ENCODE data around the gene PCDHB11. TPM values are rescaled to one million over a fixed set of nuclear protein-coding genes. Genes with fewer than 3 reads are reported as not detected.
"Not testable (repeated sequence)": the region's sequence is repeated elsewhere in the genome, so short reads cannot be mapped to it uniquely, and the experiment has no call there.

PCDHB11 gene
- total RNA-seq, 3 donors from 2014 or later (not counting 1 experiment from before 2014, with no cell fraction given): not detected

DNA sequence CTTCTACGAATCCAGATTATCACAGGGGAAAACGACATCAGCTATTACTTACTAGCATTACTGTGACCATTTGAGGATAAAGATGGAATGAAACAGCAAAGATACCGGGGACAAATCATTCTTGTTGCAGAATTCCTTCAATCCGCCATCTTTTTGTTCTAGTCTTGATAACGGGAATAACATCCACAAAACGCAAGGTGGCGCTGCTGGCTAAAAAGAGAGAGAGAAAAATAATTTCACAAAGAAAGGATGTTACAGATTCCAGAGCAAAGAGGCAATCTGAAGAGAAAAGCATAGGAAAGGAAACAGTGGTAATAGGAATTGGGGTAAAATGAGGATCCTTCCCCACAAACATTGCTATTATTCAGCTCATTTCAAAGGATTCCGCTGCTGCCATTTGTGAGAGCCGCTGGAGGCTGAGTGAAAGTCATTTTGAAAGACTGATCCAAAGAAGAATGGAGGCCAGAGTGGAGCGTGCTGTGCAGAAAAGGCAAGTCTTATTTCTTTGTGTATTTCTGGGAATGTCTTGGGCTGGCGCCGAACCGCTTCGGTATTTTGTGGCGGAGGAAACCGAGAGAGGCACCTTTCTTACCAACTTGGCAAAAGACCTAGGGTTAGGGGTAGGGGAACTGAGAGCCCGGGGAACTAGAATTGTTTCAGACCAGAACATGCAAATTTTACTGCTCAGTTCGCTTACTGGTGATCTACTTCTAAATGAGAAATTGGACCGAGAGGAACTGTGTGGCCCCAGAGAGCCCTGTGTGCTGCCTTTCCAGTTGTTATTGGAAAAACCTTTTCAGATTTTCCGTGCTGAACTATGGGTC lies 26.8 kb upstream of the PCDHB11 start, which contains the start of gene PCDHB7:
Gene PCDHB7, plus strand, starts transcription at position 264 of the 824 bp plus-strand sequence. Its CDS starts 192 bp downstream, at position 456.
- H3K4me3 Mint-ChIP-seq: no peak within 1 kb of the TSS
- H3K27ac ChIP-seq (ENCODE audit: low read length): no peak within 1 kb of the TSS
- H3K27me3 Mint-ChIP-seq (ENCODE audit: low read depth in 2 of 2): peaks cover 0 to 11% of the 10 kb centered on the region in 2 donors
- peaks cover 2 to 9% of the 10 kb centered on the region in 2 donors for H3K9me3 Mint-ChIP-seq
- no peaks in the 10 kb centered on the region for H3K27me3 ChIP-seq (ENCODE audit: control insufficient read depth, insufficient read depth, low read length)
- no peaks in the 10 kb centered on the region for H3K36me3 ChIP-seq (ENCODE audit: control insufficient read depth, insufficient read depth, low read length)
- DNase-seq (peak in 1 of 2 donors; percentile 48), ATAC-seq (no peak)
- TF ChIP-seq CTCF (IDR thresholded peaks at IDR 0.05): no peak
- intact Hi-C loops (cut with micrococcal nuclease): no loop called here
- no peak within 1 kb of the TSS for H3K27ac Mint-ChIP-seq
- H3K36me3 Mint-ChIP-seq: no peaks in the 10 kb centered on the region
- H3K4me3 ChIP-seq (ENCODE audit: low read length): no peak within 1 kb of the TSS
- no peaks in the 10 kb centered on the region for H3K4me1 Mint-ChIP-seq
- 40% methylated on average over 19 of the region's 20 CpGs for WGBS (ENCODE audit: insufficient coverage)
- H3K9me3 ChIP-seq (ENCODE audit: control insufficient read depth, insufficient read depth, low read length): peaks cover 6% of the 10 kb centered on the region
- H3K4me1 ChIP-seq (ENCODE audit: control insufficient read depth, insufficient read depth, low read length): no peaks in the 10 kb centered on the region

DNA sequence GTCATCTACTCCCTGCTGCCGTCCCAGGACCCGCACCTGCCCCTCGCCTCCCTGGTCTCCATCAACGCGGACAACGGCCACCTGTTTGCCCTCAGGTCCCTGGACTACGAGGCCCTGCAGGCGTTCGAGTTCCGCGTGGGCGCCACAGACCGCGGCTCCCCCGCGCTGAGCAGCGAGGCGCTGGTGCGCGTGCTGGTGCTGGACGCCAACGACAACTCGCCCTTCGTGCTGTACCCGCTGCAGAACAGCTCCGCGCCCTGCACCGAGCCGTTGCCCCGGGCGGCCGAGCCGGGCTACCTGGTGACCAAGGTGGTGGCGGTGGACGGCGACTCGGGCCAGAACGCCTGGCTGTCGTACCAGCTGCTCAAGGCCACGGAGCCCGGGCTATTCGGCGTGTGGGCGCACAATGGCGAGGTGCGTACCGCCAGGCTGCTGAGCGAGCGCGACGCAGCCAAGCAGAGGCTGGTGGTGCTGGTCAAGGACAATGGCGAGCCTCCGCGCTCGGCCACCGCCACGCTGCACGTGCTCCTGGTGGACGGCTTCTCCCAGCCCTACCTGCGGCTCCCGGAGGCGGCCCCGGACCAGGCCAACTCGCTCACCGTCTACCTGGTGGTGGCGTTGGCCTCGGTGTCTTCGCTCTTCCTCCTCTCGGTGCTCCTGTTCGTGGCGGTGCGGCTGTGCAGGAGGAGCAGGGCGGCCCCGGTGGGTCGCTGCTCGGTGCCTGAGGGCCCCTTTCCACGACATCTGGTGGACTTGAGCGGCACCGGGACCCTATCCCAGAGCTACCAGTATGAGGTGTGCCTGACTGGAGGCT lies 24.9 kb upstream of the PCDHB11 start:
- H3K27ac Mint-ChIP-seq, H3K36me3 Mint-ChIP-seq: not testable (repeated sequence)

GRCh38 chr5:141175933-141176332 lies 23.5 kb upstream of the PCDHB11 start:
- H3K36me3 Mint-ChIP-seq: no peaks in the 10 kb centered on the region
- WGBS (ENCODE audit: insufficient coverage): 50% methylated on average over 1 of the region's 1 CpG
- intact Hi-C loops (cut with micrococcal nuclease): no loop called here
- no peak for TF ChIP-seq CTCF (IDR thresholded peaks at IDR 0.05)
- no peak overlapping the region for H3K4me3 Mint-ChIP-seq
- peaks cover 0 to 10% of the 10 kb centered on the region in 2 donors for H3K27me3 Mint-ChIP-seq (ENCODE audit: low read depth in 2 of 2)
- H3K4me1 Mint-ChIP-seq: no peaks in the 10 kb centered on the region
- DNase-seq: no peak
- H3K36me3 ChIP-seq (ENCODE audit: control insufficient read depth, insufficient read depth, low read length): no peaks in the 10 kb centered on the region
- H3K27me3 ChIP-seq (ENCODE audit: control insufficient read depth, insufficient read depth, low read length): no peaks in the 10 kb centered on the region
- H3K9me3 Mint-ChIP-seq: peaks cover 0 to 4% of the 10 kb centered on the region in 2 donors
- peaks cover 6% of the 10 kb centered on the region for H3K9me3 ChIP-seq (ENCODE audit: control insufficient read depth, insufficient read depth, low read length)
- no peak for ATAC-seq
- no peak overlapping the region for H3K4me3 ChIP-seq (ENCODE audit: low read length)
- H3K27ac ChIP-seq (ENCODE audit: low read length): no peak overlapping the region
- no peak overlapping the region for H3K27ac Mint-ChIP-seq
- H3K4me1 ChIP-seq (ENCODE audit: control insufficient read depth, insufficient read depth, low read length): no peaks in the 10 kb centered on the region

More for the DNA sequence above, 24.9 kb upstream of the PCDHB11 start:
- H3K9me3 ChIP-seq (ENCODE audit: control insufficient read depth, insufficient read depth, low read length); H3K4me3 Mint-ChIP-seq; DNase-seq; intact Hi-C loops (cut with micrococcal nuclease); H3K4me1 ChIP-seq (ENCODE audit: control insufficient read depth, insufficient read depth, low read length); ATAC-seq; H3K9me3 Mint-ChIP-seq; H3K27ac ChIP-seq (ENCODE audit: low read length); H3K4me3 ChIP-seq (ENCODE audit: low read length); H3K27me3 ChIP-seq (ENCODE audit: control insufficient read depth, insufficient read depth, low read length); H3K4me1 Mint-ChIP-seq; H3K36me3 ChIP-seq (ENCODE audit: control insufficient read depth, insufficient read depth, low read length): not testable (repeated sequence)
- 50% methylated on average over 77 of the region's 79 CpGs for WGBS (ENCODE audit: insufficient coverage)
- H3K27me3 Mint-ChIP-seq (ENCODE audit: low read depth in 2 of 2): peaks cover 0 to 11% of the 10 kb centered on the region in 2 donors

GRCh38 chr5:141177577-141178191 lies 21.7 kb upstream of the PCDHB11 start, which contains the start of gene PCDHB8:
TSS of gene PCDHB8 (plus strand) at chr5:141177790. CDS start at chr5:141178035, 245 bp downstream.
- H3K27ac Mint-ChIP-seq; H3K4me3 ChIP-seq (ENCODE audit: low read length); H3K4me1 ChIP-seq (ENCODE audit: control insufficient read depth, insufficient read depth, low read length); H3K4me1 Mint-ChIP-seq; DNase-seq; H3K36me3 ChIP-seq (ENCODE audit: control insufficient read depth, insufficient read depth, low read length); H3K9me3 ChIP-seq (ENCODE audit: control insufficient read depth, insufficient read depth, low read length); H3K27me3 ChIP-seq (ENCODE audit: control insufficient read depth, insufficient read depth, low read length); H3K4me3 Mint-ChIP-seq; H3K9me3 Mint-ChIP-seq; ATAC-seq; intact Hi-C loops (cut with micrococcal nuclease); H3K27ac ChIP-seq (ENCODE audit: low read length); H3K36me3 Mint-ChIP-seq: not testable (repeated sequence)
- WGBS (ENCODE audit: insufficient coverage): 38% methylated on average over 8 of the region's 18 CpGs
- H3K27me3 Mint-ChIP-seq (ENCODE audit: low read depth in 2 of 2): peaks cover 12 to 13% of the 10 kb centered on the region in 2 donors

DNA sequence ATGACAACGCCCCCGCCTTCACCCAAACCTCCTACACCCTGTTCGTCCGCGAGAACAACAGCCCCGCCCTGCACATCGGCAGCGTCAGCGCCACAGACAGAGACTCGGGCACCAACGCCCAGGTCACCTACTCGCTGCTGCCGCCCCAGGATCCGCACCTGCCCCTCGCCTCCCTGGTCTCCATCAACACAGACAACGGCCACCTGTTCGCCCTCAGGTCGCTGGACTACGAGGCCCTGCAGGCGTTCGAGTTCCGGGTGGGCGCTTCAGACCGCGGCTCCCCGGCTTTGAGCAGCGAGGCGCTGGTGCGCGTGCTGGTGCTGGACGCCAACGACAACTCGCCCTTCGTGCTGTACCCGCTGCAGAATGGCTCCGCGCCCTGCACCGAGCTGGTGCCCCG lies 20.1 kb upstream of the PCDHB11 start:
- H3K9me3 ChIP-seq (ENCODE audit: control insufficient read depth, insufficient read depth, low read length); H3K27ac Mint-ChIP-seq; H3K4me3 Mint-ChIP-seq; H3K4me1 ChIP-seq (ENCODE audit: control insufficient read depth, insufficient read depth, low read length); intact Hi-C loops (cut with micrococcal nuclease); H3K27ac ChIP-seq (ENCODE audit: low read length); DNase-seq; H3K9me3 Mint-ChIP-seq; H3K36me3 Mint-ChIP-seq; ATAC-seq; H3K27me3 ChIP-seq (ENCODE audit: control insufficient read depth, insufficient read depth, low read length); H3K4me3 ChIP-seq (ENCODE audit: low read length); H3K4me1 Mint-ChIP-seq; H3K36me3 ChIP-seq (ENCODE audit: control insufficient read depth, insufficient read depth, low read length): not testable (repeated sequence)
- WGBS (ENCODE audit: insufficient coverage): 44% methylated on average over 23 of the region's 39 CpGs
- peaks cover 14 to 15% of the 10 kb centered on the region in 2 donors for H3K27me3 Mint-ChIP-seq (ENCODE audit: low read depth in 2 of 2)

DNA sequence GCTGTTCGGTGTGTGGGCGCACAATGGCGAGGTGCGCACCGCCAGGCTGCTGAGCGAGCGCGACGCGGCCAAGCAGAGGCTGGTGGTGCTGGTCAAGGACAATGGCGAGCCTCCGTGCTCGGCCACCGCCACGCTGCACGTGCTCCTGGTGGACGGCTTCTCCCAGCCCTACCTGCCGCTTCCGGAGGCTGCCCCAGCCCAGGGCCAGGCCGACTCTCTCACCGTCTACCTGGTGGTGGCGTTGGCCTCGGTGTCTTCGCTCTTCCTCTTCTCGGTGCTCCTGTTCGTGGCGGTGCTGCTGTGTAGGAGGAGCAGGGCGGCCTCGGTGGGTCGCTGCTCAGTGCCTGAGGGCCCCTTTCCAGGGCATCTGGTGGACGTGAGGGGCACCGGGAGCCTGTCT lies 19.6 kb upstream of the PCDHB11 start:
- H3K27ac ChIP-seq (ENCODE audit: low read length); intact Hi-C loops (cut with micrococcal nuclease); H3K27me3 ChIP-seq (ENCODE audit: control insufficient read depth, insufficient read depth, low read length); H3K4me3 ChIP-seq (ENCODE audit: low read length); H3K9me3 ChIP-seq (ENCODE audit: control insufficient read depth, insufficient read depth, low read length); H3K36me3 ChIP-seq (ENCODE audit: control insufficient read depth, insufficient read depth, low read length); H3K4me3 Mint-ChIP-seq; H3K27ac Mint-ChIP-seq; H3K9me3 Mint-ChIP-seq; H3K4me1 Mint-ChIP-seq; ATAC-seq; H3K4me1 ChIP-seq (ENCODE audit: control insufficient read depth, insufficient read depth, low read length); DNase-seq: not testable (repeated sequence)
- Mint-ChIP-seq H3K27me3 (ENCODE audit: low read depth in 2 of 2) (peaks cover 19% of the 10 kb centered on the region in 2 donors), H3K36me3 (peaks cover 11% of the 10 kb centered on the region)
- WGBS (ENCODE audit: insufficient coverage): 42% methylated on average over 20 of the region's 32 CpGs
